22Rv1 (cell line): ENCODE data around the gene SFI1.
A peak's percentile ranks its signal among the peaks of the same experiment; 100 is the strongest.

ENCODE experiments used
- H3K27ac ChIP-seq: fragments of 450-650 bp; 2 replicates; pipeline ENCODE4 v1.5.1; 2017
- CTCF ChIP-seq: fragments of 450-650 bp; IDR thresholded peaks from 2 replicates; pipeline ENCODE4 v1.5.1; 2017; ENCODE audit warnings: mild to moderate bottlenecking
- ZFX ChIP-seq: fragments of 450-650 bp; IDR thresholded peaks from 2 replicates; pipeline ENCODE4 v1.6.1; 2017; ENCODE audit warnings: antibody characterized with exemption, borderline replicate concordance

Gene SFI1

DNA sequence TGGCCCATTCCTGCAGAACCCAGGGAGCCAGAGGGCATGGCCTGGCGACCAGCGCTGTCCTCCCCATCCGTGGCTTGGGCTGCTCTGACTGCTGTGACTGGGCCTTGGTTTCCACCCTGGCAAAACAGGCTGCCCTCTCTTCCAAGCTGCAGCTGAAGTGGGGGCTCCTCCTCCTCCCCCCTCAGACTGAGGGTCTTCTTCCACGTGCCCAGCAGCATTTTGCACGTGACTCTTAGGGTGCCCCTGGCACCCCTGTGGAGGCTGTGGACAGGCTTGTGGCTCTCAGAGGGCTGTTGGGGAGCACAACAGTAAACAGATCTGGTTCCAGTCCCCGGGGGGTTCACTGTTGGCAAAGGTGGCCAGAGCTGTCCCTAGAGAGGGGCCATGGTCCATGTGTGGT is 114.3 kb downstream of the SFI1 start:
- no peak overlapping the region for H3K27ac ChIP-seq
- TF ChIP-seq ZFX (no peak), CTCF (no peak)

DNA sequence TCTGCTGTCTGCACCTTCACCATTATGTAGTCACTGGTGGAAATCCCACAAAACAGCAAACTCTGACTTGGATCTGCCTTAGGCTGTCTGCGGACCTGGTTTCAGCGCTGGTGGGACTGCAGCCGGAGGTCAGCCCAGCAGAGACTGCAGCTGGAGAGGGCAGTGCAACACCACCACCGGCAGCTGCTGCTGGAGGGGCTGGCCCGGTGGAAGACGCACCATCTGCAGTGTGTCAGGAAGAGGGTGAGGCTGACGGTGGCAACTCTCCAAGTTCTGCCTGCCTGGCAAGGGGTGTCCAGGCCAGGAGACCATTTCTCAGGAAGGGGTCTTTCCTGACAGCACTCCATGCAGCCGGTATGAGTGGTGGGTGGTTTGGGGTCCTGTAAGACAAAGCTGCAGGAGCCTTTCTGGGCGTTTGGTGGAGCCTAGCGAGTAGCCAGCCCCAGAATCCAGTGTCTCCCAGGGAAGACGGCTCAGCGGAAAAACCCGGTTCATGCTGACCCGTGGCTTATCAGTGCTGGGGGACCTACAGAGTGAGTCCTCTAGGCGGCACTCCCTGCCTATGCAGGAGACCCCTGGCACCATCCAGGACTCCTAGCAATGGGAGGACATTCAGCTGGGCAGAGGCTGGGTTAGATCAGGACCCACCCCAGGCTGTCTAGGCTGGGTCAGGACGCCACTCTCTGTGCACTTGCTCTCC is 114.9 kb downstream of the SFI1 start:
- TF ChIP-seq CTCF, result no peak
- no peak overlapping the region for H3K27ac ChIP-seq

DNA sequence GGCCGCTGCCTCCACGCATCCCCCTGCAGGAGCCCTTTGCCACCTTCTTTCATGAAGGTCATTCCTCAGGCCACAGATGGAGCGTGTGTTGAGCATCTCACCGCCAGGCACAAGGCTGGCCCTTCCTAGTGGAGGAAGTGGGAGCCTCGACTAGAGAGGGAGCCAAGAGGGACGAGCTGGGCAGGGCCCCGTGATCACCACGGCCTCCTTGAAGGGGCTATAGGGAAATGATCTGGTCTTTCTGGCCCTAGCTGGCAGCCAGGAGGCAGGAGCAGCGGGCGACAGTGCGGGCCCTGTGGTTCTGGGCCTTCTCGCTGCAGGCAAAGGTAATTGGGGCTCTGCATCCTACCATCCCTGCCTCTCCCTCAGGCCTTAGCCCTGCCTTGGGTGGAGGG is 116.6 kb downstream of the SFI1 start:
- no peak for TF ChIP-seq CTCF
- TF ChIP-seq ZFX, result no peak
- H3K27ac ChIP-seq, result no peak overlapping the region

DNA sequence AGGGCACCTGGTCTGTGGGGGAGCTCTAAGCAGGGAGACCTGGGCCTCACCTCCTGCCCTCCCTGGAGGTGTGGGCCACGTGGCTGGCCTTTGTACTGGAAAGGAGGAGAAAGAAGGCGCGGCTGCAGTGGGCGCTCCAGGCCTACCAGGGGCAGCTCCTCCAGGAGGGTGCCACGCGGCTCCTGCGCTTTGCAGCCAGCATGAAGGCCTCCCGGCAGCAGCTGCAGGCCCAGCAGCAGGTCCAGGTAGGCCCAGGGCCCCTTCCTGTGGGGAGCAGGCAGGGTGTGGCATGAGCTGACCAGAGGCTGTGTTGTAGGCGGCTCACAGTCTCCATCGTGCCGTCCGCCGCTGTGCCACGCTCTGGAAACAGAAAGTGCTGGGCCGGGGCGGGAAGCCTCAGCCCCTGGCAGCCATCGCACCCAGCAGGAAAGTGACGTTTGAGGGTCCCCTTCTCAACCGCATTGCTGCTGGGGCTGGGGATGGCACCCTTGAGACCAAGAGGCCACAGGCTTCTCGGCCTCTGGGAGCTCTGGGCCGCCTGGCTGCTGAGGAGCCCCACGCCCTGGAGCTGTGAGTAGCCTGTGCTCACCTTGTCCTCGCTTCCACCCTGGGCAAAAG is 117.1 kb downstream of the SFI1 start:
- no peak overlapping the region for H3K27ac ChIP-seq
- TF ChIP-seq ZFX (no peak), CTCF (no peak)

GRCh38 chr22:31613904-31614296 is 117.6 kb downstream of the SFI1 start:
- TF ChIP-seq CTCF (no peak), ZFX (no peak)
- no peak overlapping the region for H3K27ac ChIP-seq

GRCh38 chr22:31614781-31615490 is 118.6 kb downstream of the SFI1 start:
- H3K27ac ChIP-seq, result peak overlapping the region; percentile 10; the same call in 1 of the 2 replicates
- TF ChIP-seq CTCF, result no peak
- TF ChIP-seq ZFX, result no peak

GRCh38 chr22:31615491-31615860 is 119.1 kb downstream of the SFI1 start:
- peak overlapping the region; percentile 10; the same call in 1 of the 2 replicates for H3K27ac ChIP-seq
- no peak for TF ChIP-seq CTCF
- TF ChIP-seq ZFX, result no peak
